IMR-90 (cell line): ENCODE results near the gene MYH13. TPM values are rescaled to one million over a fixed set of nuclear protein-coding genes. Genes with fewer than 3 reads are reported as not detected.

Experiments used
- ATAC-seq: fragments of 200-7000 bp; cut with Tn5 transposase; 2 replicates; pipeline ENCODE4 v1.9.1; 2020; ENCODE audit warnings: low read depth, mild to moderate bottlenecking, moderate library complexity
- BruUV-seq: library from RNA; stranded (reverse); fragments of 400-500 nt; replicated peaks from 2 replicates; lab custom pipeline; 2021; lab: Mats Ljungman, UMichigan
- CTCF ChIA-PET: fragments of 300-600 bp; formaldehyde crosslinking; extraction: SDS; loops from one replicate; lab custom pipeline; 2021; ENCODE audit warnings: antibody characterized with exemption; lab: Yijun Ruan, JAX
- POLR2A ChIA-PET: fragments of 300-600 bp; sonication (Branson Sonifier 250); formaldehyde crosslinking; loops from one replicate; lab custom pipeline; 2022; ENCODE audit warnings: antibody characterized with exemption; ENCODE audit not compliant: unreplicated experiment; lab: Charles Lee
- DNase-seq: peaks from one replicate; pipeline ENCODE4 v3.0.0; 2013
- H2AFZ ChIP-seq: replicated peaks from 2 replicates; pipeline ENCODE3; 2013; ENCODE audit warnings: low read length, mild to moderate bottlenecking; ENCODE audit not compliant: poor library complexity
- H2AK5ac ChIP-seq: 2 replicates; pipeline ENCODE4 v1.6.1; 2013; ENCODE audit warnings: low read depth, low read length, inconsistent platforms
- H2AK9ac ChIP-seq: replicated peaks from 2 replicates; pipeline ENCODE3; 2013; ENCODE audit warnings: mild to moderate bottlenecking, low read depth, low read length, moderate library complexity; ENCODE audit not compliant: poor library complexity
- H2BK120ac ChIP-seq: 2 replicates; pipeline ENCODE4 v1.6.1; 2013; ENCODE audit warnings: low read depth, low read length, inconsistent platforms
- H2BK15ac ChIP-seq: 3 replicates; pipeline ENCODE4 v1.6.1; 2013; ENCODE audit warnings: low read depth, low read length, inconsistent platforms
- H2BK20ac ChIP-seq: 2 replicates; pipeline ENCODE4 v1.6.1; 2013; ENCODE audit warnings: low read depth, mild to moderate bottlenecking, inconsistent platforms, low read length, moderate library complexity
- H2BK5ac ChIP-seq: 2 replicates; pipeline ENCODE4 v1.6.1; 2013; ENCODE audit warnings: mild to moderate bottlenecking, low read depth, low read length, inconsistent platforms; ENCODE audit not compliant: poor library complexity, severe bottlenecking
- H3K14ac ChIP-seq: replicated peaks from 2 replicates; pipeline ENCODE4 v1.6.1; 2013; ENCODE audit warnings: low read depth, low read length, inconsistent platforms
- H3K18ac ChIP-seq: 2 replicates; pipeline ENCODE4 v1.6.1; 2013; ENCODE audit warnings: low read depth, low read length, control low read depth
- H3K23ac ChIP-seq: 2 replicates; pipeline ENCODE4 v1.6.1; 2013; ENCODE audit warnings: low read depth, low read length, inconsistent platforms
- H3K27ac ChIP-seq: 2 replicates; pipeline ENCODE4 v1.5.1; 2013; ENCODE audit warnings: mild to moderate bottlenecking, control low read depth, low read length; ENCODE audit not compliant: insufficient read depth
- H3K27me3 ChIP-seq: 2 replicates; pipeline ENCODE4 v1.6.1; 2013; ENCODE audit warnings: low read length; ENCODE audit not compliant: control insufficient read depth, insufficient read depth
- H3K36me3 ChIP-seq: 2 replicates; pipeline ENCODE4 v1.6.1; 2013; ENCODE audit warnings: low read length, mixed read lengths; ENCODE audit not compliant: control insufficient read depth, insufficient read depth
- H3K4ac ChIP-seq: 2 replicates; pipeline ENCODE4 v1.6.1; 2013; ENCODE audit warnings: low read depth, low read length, inconsistent platforms
- H3K4me1 ChIP-seq: 2 replicates; pipeline ENCODE4 v1.6.1; 2013; ENCODE audit warnings: low read length, mixed read lengths; ENCODE audit not compliant: control insufficient read depth, insufficient read depth
- H3K4me2 ChIP-seq: 2 replicates; pipeline ENCODE4 v1.6.1; 2013; ENCODE audit warnings: low read depth, mild to moderate bottlenecking, control low read depth, low read length, moderate library complexity
- H3K4me3 ChIP-seq: 2 replicates; pipeline ENCODE4 v1.5.1; 2013; ENCODE audit warnings: low read depth, mild to moderate bottlenecking, control low read depth, low read length, moderate library complexity; ENCODE audit not compliant: insufficient read depth
- H3K56ac ChIP-seq: 2 replicates; pipeline ENCODE4 v1.6.1; 2013; ENCODE audit warnings: low read length, inconsistent platforms; ENCODE audit not compliant: insufficient read depth; ENCODE audit errors: extremely low read depth
- H3K79me1 ChIP-seq, 2 experiments: 2 replicates each; pipeline ENCODE4 v1.6.1; 2013; ENCODE audit warnings: low read length in 2 of 2, inconsistent platforms in 1 of 2, low read depth in 1 of 2
- H3K9ac ChIP-seq: 2 replicates; pipeline ENCODE4 v1.6.1; 2013; ENCODE audit warnings: low read depth, low read length, control low read depth
- H3K9me1 ChIP-seq: 2 replicates; pipeline ENCODE4 v1.6.1; 2013; ENCODE audit warnings: low read length, inconsistent platforms; ENCODE audit not compliant: insufficient read depth
- H3K9me3 ChIP-seq: 2 replicates; pipeline ENCODE4 v1.6.1; 2013; ENCODE audit warnings: low read length; ENCODE audit not compliant: control insufficient read depth, insufficient read depth
- H4K20me1 ChIP-seq: 2 replicates; pipeline ENCODE4 v1.6.1; 2013; ENCODE audit warnings: low read length, inconsistent platforms; ENCODE audit not compliant: insufficient read depth
- H4K5ac ChIP-seq: 2 replicates; pipeline ENCODE4 v1.6.1; 2013; ENCODE audit warnings: mild to moderate bottlenecking, low read depth, low read length, control low read depth
- H4K8ac ChIP-seq, 2 experiments: 2 replicates each; pipeline ENCODE4 v1.6.1; 2013; ENCODE audit warnings: low read depth in 2 of 2, low read length in 2 of 2, control low read depth in 1 of 2, inconsistent platforms in 1 of 2
- H4K91ac ChIP-seq: 2 replicates; pipeline ENCODE4 v1.6.1; 2013; ENCODE audit warnings: low read depth, low read length, inconsistent platforms; ENCODE audit not compliant: insufficient read depth
- BHLHE40 ChIP-seq: fragments of 150-350 bp; IDR thresholded peaks from 2 replicates; pipeline ENCODE4 v1.6.1; 2016; ENCODE audit warnings: mild to moderate bottlenecking, low read depth, low read length
- CEBPB ChIP-seq: IDR thresholded peaks from 2 replicates; pipeline ENCODE4 v1.6.1; 2012; ENCODE audit warnings: low read depth, low read length, improper control_type of control experiment
- CHD1 ChIP-seq: IDR thresholded peaks from 2 replicates; pipeline ENCODE4 v1.6.1; 2012; ENCODE audit warnings: low read depth, low read length, improper control_type of control experiment
- FOS ChIP-seq: fragments of 150-350 bp; IDR thresholded peaks from 2 replicates; pipeline ENCODE4 v1.6.1; 2016; ENCODE audit warnings: low read depth, low read length
- MAFK ChIP-seq: IDR thresholded peaks from 2 replicates; pipeline ENCODE4 v1.6.1; 2012; ENCODE audit warnings: low read depth, low read length, improper control_type of control experiment
- MAZ ChIP-seq: IDR thresholded peaks from 2 replicates; pipeline ENCODE4 v1.6.1; 2012; ENCODE audit warnings: low read depth, mild to moderate bottlenecking, low read length, improper control_type of control experiment, moderate library complexity, borderline replicate concordance
- MXI1 ChIP-seq: IDR thresholded peaks from 2 replicates; pipeline ENCODE4 v1.6.1; 2012; ENCODE audit warnings: low read depth, mild to moderate bottlenecking, low read length, moderate library complexity, borderline replicate concordance
- NFE2L2 ChIP-seq: fragments of 150-350 bp; IDR thresholded peaks from 2 replicates; pipeline ENCODE4 v1.6.1; 2016; ENCODE audit warnings: low read depth, mild to moderate bottlenecking, low read length
- POLR2A ChIP-seq: IDR thresholded peaks from 2 replicates; pipeline ENCODE4 v1.6.1; 2012; ENCODE audit warnings: mild to moderate bottlenecking, low read depth, low read length
- RAD21 ChIP-seq: IDR thresholded peaks from 2 replicates; pipeline ENCODE4 v1.6.1; 2012; ENCODE audit warnings: low read length, improper control_type of control experiment
- RCOR1 ChIP-seq: IDR thresholded peaks from 2 replicates; pipeline ENCODE4 v1.6.1; 2012; ENCODE audit warnings: mild to moderate bottlenecking, low read length, improper control_type of control experiment; ENCODE audit not compliant: insufficient replicate concordance
- RFX5 ChIP-seq: IDR thresholded peaks from 2 replicates; pipeline ENCODE4 v1.8.0; 2012; ENCODE audit warnings: low read depth, mild to moderate bottlenecking, low read length, moderate library complexity
- SMC3 ChIP-seq: fragments of 150-350 bp; IDR thresholded peaks from 2 replicates; pipeline ENCODE4 v1.6.1; 2016; ENCODE audit warnings: low read depth, mild to moderate bottlenecking, antibody characterized with exemption, low read length, moderate library complexity
- WGBS, 2 experiments: methylation state at CpG; one replicate each; pipeline versions ENCODE4 v1.1.5 to v1.1.7; 2013; ENCODE audit warnings: missing lambda C conversion rate in 2 of 2; ENCODE audit not compliant: insufficient read length in 1 of 2; ENCODE audit errors: extremely low coverage in 2 of 2; 5-methylcytosine and 5-hydroxymethylcytosine counted together
- dilution Hi-C: fragments of 300-500 bp; cut with HindIII; formaldehyde crosslinking; loops from one replicate; pipeline ENCODE4 v1.14.3; 2018; ENCODE audit warnings: low sequenced_read_pairs; ENCODE audit not compliant: unreplicated experiment
- in situ Hi-C: fragments of 300-500 bp; cut with MboI; formaldehyde crosslinking; loops from 3 replicates; pipeline ENCODE4 v1.14.3; 2019; ENCODE audit warnings: low sequenced_read_pairs, inconsistent platforms, mixed read lengths
- intact Hi-C: fragments of 100-400 bp; cut with micrococcal nuclease; formaldehyde crosslinking; loops from 2 replicates; pipeline ENCODE4 v1.10.0; 2022
- polyA plus RNA-seq, 3 experiments: library from polyadenylated mRNA; depleted of rRNA; stranded (reverse); fragments of >200 nt; gene quantifications; 2 replicates each; pipeline ENCODE4 v1.2.3, GENCODE V29; 2012; ENCODE audit warnings: low replicate concordance in 1 of 3
- total RNA-seq: library from RNA; depleted of rRNA; stranded (reverse); fragments of >200 nt; gene quantifications from 2 replicates; pipeline ENCODE4 v1.2.3, GENCODE V29; 2012
- TF ChIP-seq, protein P1 (sequence below): conservative IDR thresholded peaks from 2 replicates; pipeline ENCODE4 v1.5.1; 2012; ENCODE audit warnings: mild to moderate bottlenecking, low read depth, low read length, improper control_type of control experiment
- TF ChIP-seq, protein P2 (sequence below): fragments of 150-350 bp; IDR thresholded peaks from 2 replicates; pipeline ENCODE4 v1.6.1; 2016; ENCODE audit warnings: low read depth, mild to moderate bottlenecking, low read length, moderate library complexity, borderline replicate concordance
- TF ChIP-seq, protein P3 (sequence below): fragments of 150-350 bp; IDR thresholded peaks from 2 replicates; pipeline ENCODE4 v1.6.1; 2017; ENCODE audit warnings: mild to moderate bottlenecking, antibody characterized with exemption, low read length, low read depth

MYH13 gene
- total and polyA plus RNA-seq, 2 of the 4 experiments (the other 2 are of a cell fraction) = not detected

DNA sequence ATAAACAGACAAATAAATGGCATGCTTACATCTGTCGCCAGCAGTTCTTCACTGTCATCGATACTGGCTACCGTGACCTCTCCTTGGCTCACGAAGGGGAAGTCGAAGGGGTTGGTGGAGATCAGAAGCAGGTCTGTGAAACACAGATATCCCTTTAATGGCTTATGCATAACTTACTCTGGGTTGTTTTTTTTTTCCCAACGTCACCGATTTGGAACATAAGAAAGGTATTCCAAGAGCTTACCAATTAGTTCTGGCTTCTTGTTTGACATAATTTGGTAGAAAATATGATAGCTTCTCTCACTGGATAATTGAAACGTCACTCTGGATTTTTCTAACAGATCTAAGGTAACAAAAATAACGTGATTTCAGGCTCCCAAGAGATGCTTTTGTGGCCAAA lies 18.2 kb downstream of the MYH13 start:
- ChIA-PET POLR2A (no interaction called here), CTCF (interaction anchor here (0.6 kb wide), 1 partner anchor 649 kb away, joined by 3 read pairs; no protein-coding TSS in a partner anchor)
- no peak overlapping the region for H2BK5ac ChIP-seq
- no peaks in the 10 kb centered on the region for H4K20me1 ChIP-seq
- no peak overlapping the region for H2BK15ac ChIP-seq
- no peak overlapping the region for H3K23ac ChIP-seq
- H3K4me3 ChIP-seq = no peak overlapping the region
- H3K27ac ChIP-seq = no peak overlapping the region
- H3K4me1 ChIP-seq = no peaks in the 10 kb centered on the region
- H3K36me3 ChIP-seq = no peaks in the 10 kb centered on the region
- H3K9me1 ChIP-seq = no peaks in the 10 kb centered on the region
- H4K5ac ChIP-seq = no peak overlapping the region
- H4K91ac ChIP-seq = no peak overlapping the region
- ATAC-seq = no peak
- no peaks in the 10 kb centered on the region for H3K79me1 ChIP-seq
- no peak overlapping the region for H3K9ac ChIP-seq
- H2AK9ac ChIP-seq = no peak overlapping the region
- dilution Hi-C loops (no loop called here), in situ Hi-C loops (no loop called here), intact Hi-C loops (no loop called here)
- TF ChIP-seq, protein P1, sequence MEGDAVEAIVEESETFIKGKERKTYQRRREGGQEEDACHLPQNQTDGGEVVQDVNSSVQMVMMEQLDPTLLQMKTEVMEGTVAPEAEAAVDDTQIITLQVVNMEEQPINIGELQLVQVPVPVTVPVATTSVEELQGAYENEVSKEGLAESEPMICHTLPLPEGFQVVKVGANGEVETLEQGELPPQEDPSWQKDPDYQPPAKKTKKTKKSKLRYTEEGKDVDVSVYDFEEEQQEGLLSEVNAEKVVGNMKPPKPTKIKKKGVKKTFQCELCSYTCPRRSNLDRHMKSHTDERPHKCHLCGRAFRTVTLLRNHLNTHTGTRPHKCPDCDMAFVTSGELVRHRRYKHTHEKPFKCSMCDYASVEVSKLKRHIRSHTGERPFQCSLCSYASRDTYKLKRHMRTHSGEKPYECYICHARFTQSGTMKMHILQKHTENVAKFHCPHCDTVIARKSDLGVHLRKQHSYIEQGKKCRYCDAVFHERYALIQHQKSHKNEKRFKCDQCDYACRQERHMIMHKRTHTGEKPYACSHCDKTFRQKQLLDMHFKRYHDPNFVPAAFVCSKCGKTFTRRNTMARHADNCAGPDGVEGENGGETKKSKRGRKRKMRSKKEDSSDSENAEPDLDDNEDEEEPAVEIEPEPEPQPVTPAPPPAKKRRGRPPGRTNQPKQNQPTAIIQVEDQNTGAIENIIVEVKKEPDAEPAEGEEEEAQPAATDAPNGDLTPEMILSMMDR = no peak
- no peak for TF ChIP-seq RAD21
- TF ChIP-seq MXI1 = no peak
- TF ChIP-seq MAFK = no peak
- TF ChIP-seq POLR2A = no peak
- no peak for TF ChIP-seq NFE2L2
- no peak for TF ChIP-seq CHD1
- no peak for TF ChIP-seq FOS
- TF ChIP-seq CEBPB = no peak
- TF ChIP-seq RFX5 = no peak
- no peak for TF ChIP-seq RCOR1
- TF ChIP-seq, protein P2, sequence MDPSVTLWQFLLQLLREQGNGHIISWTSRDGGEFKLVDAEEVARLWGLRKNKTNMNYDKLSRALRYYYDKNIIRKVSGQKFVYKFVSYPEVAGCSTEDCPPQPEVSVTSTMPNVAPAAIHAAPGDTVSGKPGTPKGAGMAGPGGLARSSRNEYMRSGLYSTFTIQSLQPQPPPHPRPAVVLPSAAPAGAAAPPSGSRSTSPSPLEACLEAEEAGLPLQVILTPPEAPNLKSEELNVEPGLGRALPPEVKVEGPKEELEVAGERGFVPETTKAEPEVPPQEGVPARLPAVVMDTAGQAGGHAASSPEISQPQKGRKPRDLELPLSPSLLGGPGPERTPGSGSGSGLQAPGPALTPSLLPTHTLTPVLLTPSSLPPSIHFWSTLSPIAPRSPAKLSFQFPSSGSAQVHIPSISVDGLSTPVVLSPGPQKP = no peak
- no peak for TF ChIP-seq SMC3
- TF ChIP-seq BHLHE40 = no peak
- TF ChIP-seq MAZ = no peak
- TF ChIP-seq, protein P3, sequence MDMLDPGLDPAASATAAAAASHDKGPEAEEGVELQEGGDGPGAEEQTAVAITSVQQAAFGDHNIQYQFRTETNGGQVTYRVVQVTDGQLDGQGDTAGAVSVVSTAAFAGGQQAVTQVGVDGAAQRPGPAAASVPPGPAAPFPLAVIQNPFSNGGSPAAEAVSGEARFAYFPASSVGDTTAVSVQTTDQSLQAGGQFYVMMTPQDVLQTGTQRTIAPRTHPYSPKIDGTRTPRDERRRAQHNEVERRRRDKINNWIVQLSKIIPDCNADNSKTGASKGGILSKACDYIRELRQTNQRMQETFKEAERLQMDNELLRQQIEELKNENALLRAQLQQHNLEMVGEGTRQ = no peak
- no peak overlapping the region for H3K4ac ChIP-seq
- BruUV-seq = no TSS peak
- H2AK5ac ChIP-seq = no peak overlapping the region
- H2AFZ ChIP-seq = no peak overlapping the region
- no peak overlapping the region for H3K14ac ChIP-seq
- no peak overlapping the region for H2BK120ac ChIP-seq
- no peak overlapping the region for H3K56ac ChIP-seq
- no peak overlapping the region for H3K18ac ChIP-seq
- WGBS, 2 experiments = 60% methylated on average over 5 of the region's 9 CpGs; no CpG with 5 or more reads in 1 of the 2 experiments
- H3K27me3 ChIP-seq = no peaks in the 10 kb centered on the region
- H3K9me3 ChIP-seq = no peaks in the 10 kb centered on the region
- DNase-seq = no peak
- no peak overlapping the region for H3K4me2 ChIP-seq
- no peak overlapping the region for H2BK20ac ChIP-seq
- H4K8ac ChIP-seq = no peak overlapping the region
